ENCODE measurements around the gene ABAT. TPM values are rescaled to one million over a fixed set of nuclear protein-coding genes. Genes with fewer than 3 reads are reported as not detected.

Gene ABAT
- 5.9 TPM for polyA plus RNA-seq (2013, experiment 1 of 2)
- polyA plus RNA-seq (2013, experiment 2 of 2), result 6.1 TPM

DNA sequence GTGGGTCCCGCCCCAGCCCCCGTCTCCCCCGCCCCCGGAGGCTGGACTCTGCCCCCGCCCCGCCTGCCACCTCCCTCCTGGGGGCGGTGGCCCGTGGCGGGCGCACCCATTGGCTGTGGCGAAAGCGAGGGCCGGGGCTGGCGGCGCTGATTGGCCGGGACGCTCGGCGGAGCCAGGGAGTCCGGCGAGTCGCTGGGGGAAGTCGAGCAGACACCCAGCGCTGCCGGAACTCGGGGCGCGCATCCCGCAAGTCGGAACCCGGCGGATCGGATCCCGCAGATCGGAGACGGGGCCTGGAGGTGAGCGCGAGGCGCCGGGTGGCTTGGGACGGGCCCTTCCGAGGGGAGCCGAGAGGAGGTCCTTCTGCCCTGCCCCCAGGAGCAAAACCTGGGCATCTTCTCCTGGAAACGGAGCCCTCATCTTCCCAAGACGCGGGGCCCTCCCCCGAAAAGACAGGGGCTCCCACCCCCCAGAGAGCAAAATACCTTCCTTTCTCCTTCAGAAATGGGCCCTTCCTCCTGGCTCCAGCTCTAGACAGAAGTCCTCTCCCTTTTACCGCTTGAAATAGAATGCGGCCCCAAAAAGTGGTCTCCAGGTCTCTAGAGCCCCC is at the start of gene ABAT:
ABAT (plus strand) TSS at position 205 of the 610 bp plus-strand sequence. CDS start 61,123 bp downstream, outside the sequence.
- DNase-seq (ENCODE audit: low spot score), result peak; percentile 81
- peak within 1 kb of the TSS; percentile 88 for H3K9ac ChIP-seq (ENCODE audit: low read depth, low read length, poor library complexity)
- no peak within 1 kb of the TSS for H3K4ac ChIP-seq (ENCODE audit: low read length)
- H3K36me3 ChIP-seq (replicated peaks in 1 of 2; ENCODE audit: control insufficient read depth in 2 of 2, insufficient read depth in 2 of 2, low read length in 2 of 2), result no peaks in the 10 kb centered on the region
- H3K4me1 ChIP-seq (ENCODE audit: control insufficient read depth in 2 of 2, insufficient read depth in 1 of 2, low read depth in 1 of 2, low read length in 2 of 2), result peaks cover 1 to 20% of the 10 kb centered on the region in 2 donors
- H3K4me2 ChIP-seq (ENCODE audit: insufficient read depth, low read length, poor library complexity, severe bottlenecking), result peak within 1 kb of the TSS; percentile 97
- no peak within 1 kb of the TSS for H4K8ac ChIP-seq (ENCODE audit: low read depth, low read length)
- no peaks in the 10 kb centered on the region for H3K79me1 ChIP-seq (ENCODE audit: low read depth, low read length)
- H3K9me3 ChIP-seq (replicated peaks in 1 of 2; ENCODE audit: control insufficient read depth in 2 of 2, insufficient read depth in 1 of 2, low read depth in 1 of 2, low read length in 2 of 2), result peaks cover 0 to 7% of the 10 kb centered on the region in 2 donors
- H2BK5ac ChIP-seq (ENCODE audit: low read length), result peak within 1 kb of the TSS; percentile 11
- no peak within 1 kb of the TSS for H3K23ac ChIP-seq (ENCODE audit: low read depth, low read length, poor library complexity)
- no peak within 1 kb of the TSS for H3K14ac ChIP-seq (ENCODE audit: low read length)
- no peak within 1 kb of the TSS for H2BK120ac ChIP-seq (ENCODE audit: low read depth, low read length)
- H2AK5ac ChIP-seq (ENCODE audit: low read depth, low read length), result no peak within 1 kb of the TSS
- H3K27ac ChIP-seq (replicated peaks; ENCODE audit: low read length), result no peak within 1 kb of the TSS
- peak within 1 kb of the TSS; percentile 72 for H2BK15ac ChIP-seq (ENCODE audit: low read length)
- H3K18ac ChIP-seq (ENCODE audit: low read length), result peak within 1 kb of the TSS; percentile 95
- peak within 1 kb of the TSS; percentile 97 for H2AFZ ChIP-seq (ENCODE audit: low read length)
- H3K4me3 ChIP-seq (ENCODE audit: low read length in 2 of 2), result peak within 1 kb of the TSS; percentile 83 to 85
- H3K27me3 ChIP-seq (ENCODE audit: control insufficient read depth in 3 of 3, insufficient read depth in 3 of 3, low read depth in 1 of 3, low read length in 3 of 3), result peaks cover 0 to 18% (median 0%) of the 10 kb centered on the region in 3 experiments
- no peak within 1 kb of the TSS for H2BK12ac ChIP-seq (ENCODE audit: low read length)
- no peak within 1 kb of the TSS for H4K91ac ChIP-seq (ENCODE audit: low read depth, low read length, poor library complexity)
- WGBS, 2 donors (ENCODE audit: extremely low coverage in 2 of 2, insufficient read length in 2 of 2, insufficient replicate concordance in 1 of 2), result no CpG with 5 or more reads among the region's 49 CpGs

DNA sequence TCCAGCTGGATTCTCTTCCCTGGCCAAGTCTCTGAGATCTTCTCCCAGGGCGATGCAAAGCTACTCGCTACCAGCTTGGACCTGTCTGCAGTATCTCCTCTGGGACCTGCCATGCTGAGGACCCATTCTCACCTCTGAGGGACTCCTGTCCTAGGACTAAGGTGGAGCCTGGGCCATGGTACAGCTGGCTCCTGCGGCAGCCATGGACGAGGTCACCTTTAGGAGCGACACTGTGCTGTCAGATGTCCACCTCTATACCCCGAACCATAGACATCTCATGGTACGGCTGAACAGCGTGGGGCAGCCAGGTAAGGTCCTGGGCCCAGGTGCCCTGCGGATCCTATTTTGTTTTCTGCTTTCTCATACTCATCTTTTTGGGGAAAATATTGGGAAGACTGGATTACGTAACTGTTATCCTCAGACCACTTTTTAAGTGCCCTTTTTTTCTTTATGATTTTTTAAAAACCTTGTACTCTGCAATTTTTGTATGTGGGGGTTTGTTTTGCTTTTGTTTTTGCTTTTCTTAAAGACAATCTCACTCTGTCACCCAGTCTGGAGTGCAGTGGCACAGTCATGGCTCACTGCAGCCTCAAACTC is 48.8 kb upstream of the ABAT start:
- H3K9ac ChIP-seq (ENCODE audit: low read depth, low read length, poor library complexity), result no peak overlapping the region
- no CpG with 5 or more reads among the region's 10 CpGs for WGBS, 2 donors (ENCODE audit: extremely low coverage in 2 of 2, insufficient read length in 2 of 2, insufficient replicate concordance in 1 of 2)
- H3K79me1 ChIP-seq (ENCODE audit: low read depth, low read length), result peaks cover 8% of the 10 kb centered on the region
- no peak overlapping the region for H2AFZ ChIP-seq (ENCODE audit: low read length)
- no peak overlapping the region for H4K91ac ChIP-seq (ENCODE audit: low read depth, low read length, poor library complexity)
- no peak overlapping the region for H3K23ac ChIP-seq (ENCODE audit: low read depth, low read length, poor library complexity)
- no peak overlapping the region for H3K18ac ChIP-seq (ENCODE audit: low read length)
- peaks cover 0 to under 1% of the 10 kb centered on the region in 2 donors for H3K9me3 ChIP-seq (replicated peaks in 1 of 2; ENCODE audit: control insufficient read depth in 2 of 2, insufficient read depth in 1 of 2, low read depth in 1 of 2, low read length in 2 of 2)
- H2BK5ac ChIP-seq (ENCODE audit: low read length), result no peak overlapping the region
- no peak overlapping the region for H4K8ac ChIP-seq (ENCODE audit: low read depth, low read length)
- H3K36me3 ChIP-seq (replicated peaks in 1 of 2; ENCODE audit: control insufficient read depth in 2 of 2, insufficient read depth in 2 of 2, low read length in 2 of 2), result peaks cover 41 to 74% of the 10 kb centered on the region in 2 donors
- no peak overlapping the region for H3K27ac ChIP-seq (replicated peaks; ENCODE audit: low read length)
- no peak overlapping the region for H2BK12ac ChIP-seq (ENCODE audit: low read length)
- H3K4me3 ChIP-seq (ENCODE audit: low read length in 2 of 2), result no peak overlapping the region
- H2BK120ac ChIP-seq (ENCODE audit: low read depth, low read length), result no peak overlapping the region
- DNase-seq (ENCODE audit: low spot score), result no peak
- no peak overlapping the region for H2AK5ac ChIP-seq (ENCODE audit: low read depth, low read length)
- H3K14ac ChIP-seq (ENCODE audit: low read length), result no peak overlapping the region
- H3K4me2 ChIP-seq (ENCODE audit: insufficient read depth, low read length, poor library complexity, severe bottlenecking), result no peak overlapping the region
- no peak overlapping the region for H3K4ac ChIP-seq (ENCODE audit: low read length)
- H3K4me1 ChIP-seq (ENCODE audit: control insufficient read depth in 2 of 2, insufficient read depth in 1 of 2, low read depth in 1 of 2, low read length in 2 of 2), result peaks cover 1 to 4% of the 10 kb centered on the region in 2 donors
- H2BK15ac ChIP-seq (ENCODE audit: low read length), result no peak overlapping the region
- no peaks in the 10 kb centered on the region for H3K27me3 ChIP-seq (ENCODE audit: control insufficient read depth in 3 of 3, insufficient read depth in 3 of 3, low read depth in 1 of 3, low read length in 3 of 3)

DNA sequence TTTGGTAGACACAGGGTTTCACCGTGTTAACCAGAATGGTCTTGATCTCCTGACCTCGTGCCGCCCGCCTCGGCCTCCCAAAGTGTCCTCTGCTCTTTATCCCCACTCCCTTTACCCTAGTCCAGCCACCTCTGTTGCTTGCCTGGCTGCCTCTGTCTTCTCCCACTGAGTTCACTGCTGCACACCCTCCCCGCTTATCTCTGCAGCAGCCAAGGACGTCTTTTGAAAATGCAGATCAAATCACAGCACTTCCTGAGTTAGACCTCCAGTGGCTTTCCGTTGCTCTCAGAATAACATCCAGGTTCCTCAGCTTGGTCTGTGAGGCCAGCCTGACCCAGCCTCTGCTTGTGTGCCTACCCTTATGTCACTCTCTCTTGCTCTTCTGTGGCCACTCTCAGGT is 47.5 kb upstream of the ABAT start:
- H2BK120ac ChIP-seq (ENCODE audit: low read depth, low read length), result no peak overlapping the region
- H2BK5ac ChIP-seq (ENCODE audit: low read length), result no peak overlapping the region
- no peak overlapping the region for H4K8ac ChIP-seq (ENCODE audit: low read depth, low read length)
- H4K91ac ChIP-seq (ENCODE audit: low read depth, low read length, poor library complexity), result no peak overlapping the region
- no peak overlapping the region for H3K4me2 ChIP-seq (ENCODE audit: insufficient read depth, low read length, poor library complexity, severe bottlenecking)
- no peak overlapping the region for H3K27ac ChIP-seq (replicated peaks; ENCODE audit: low read length)
- no peak overlapping the region for H3K14ac ChIP-seq (ENCODE audit: low read length)
- H3K79me1 ChIP-seq (ENCODE audit: low read depth, low read length), result peaks cover 5% of the 10 kb centered on the region
- H2BK15ac ChIP-seq (ENCODE audit: low read length), result no peak overlapping the region
- no peak overlapping the region for H2BK12ac ChIP-seq (ENCODE audit: low read length)
- no peaks in the 10 kb centered on the region for H3K9me3 ChIP-seq (replicated peaks in 1 of 2; ENCODE audit: control insufficient read depth in 2 of 2, insufficient read depth in 1 of 2, low read depth in 1 of 2, low read length in 2 of 2)
- H3K18ac ChIP-seq (ENCODE audit: low read length), result no peak overlapping the region
- no peak overlapping the region for H3K4ac ChIP-seq (ENCODE audit: low read length)
- DNase-seq (ENCODE audit: low spot score), result no peak
- peaks cover 1 to 7% of the 10 kb centered on the region in 2 donors for H3K4me1 ChIP-seq (ENCODE audit: control insufficient read depth in 2 of 2, insufficient read depth in 1 of 2, low read depth in 1 of 2, low read length in 2 of 2)
- peaks cover 44 to 87% of the 10 kb centered on the region in 2 donors for H3K36me3 ChIP-seq (replicated peaks in 1 of 2; ENCODE audit: control insufficient read depth in 2 of 2, insufficient read depth in 2 of 2, low read length in 2 of 2)
- H3K4me3 ChIP-seq (ENCODE audit: low read length in 2 of 2), result no peak overlapping the region
- H3K23ac ChIP-seq (ENCODE audit: low read depth, low read length, poor library complexity), result no peak overlapping the region
- H2AK5ac ChIP-seq (ENCODE audit: low read depth, low read length), result no peak overlapping the region
- WGBS, 2 donors (ENCODE audit: extremely low coverage in 2 of 2, insufficient read length in 2 of 2, insufficient replicate concordance in 1 of 2), result no CpG with 5 or more reads among the region's 8 CpGs
- no peak overlapping the region for H2AFZ ChIP-seq (ENCODE audit: low read length)
- no peaks in the 10 kb centered on the region for H3K27me3 ChIP-seq (ENCODE audit: control insufficient read depth in 3 of 3, insufficient read depth in 3 of 3, low read depth in 1 of 3, low read length in 3 of 3)
- no peak overlapping the region for H3K9ac ChIP-seq (ENCODE audit: low read depth, low read length, poor library complexity)

DNA sequence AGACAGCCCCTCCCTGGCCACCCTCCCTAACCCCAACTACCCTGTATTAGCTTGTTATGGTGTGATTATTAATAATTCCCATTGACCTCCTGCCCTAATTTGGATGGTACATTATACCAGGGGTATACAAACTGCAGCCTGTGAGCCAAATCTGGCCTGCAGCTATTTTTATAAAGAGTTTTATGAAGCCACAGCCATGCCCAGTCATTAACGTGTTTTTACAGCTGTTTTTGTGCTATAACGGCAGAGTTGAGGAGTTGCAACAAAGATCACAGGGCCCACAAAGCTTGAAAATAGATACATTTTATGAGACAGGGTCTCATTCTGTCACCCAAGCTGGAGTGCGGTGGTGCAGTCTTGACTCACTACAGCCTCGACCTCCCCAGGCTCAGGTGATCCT is 47.0 kb upstream of the ABAT start:
- no peak for DNase-seq (ENCODE audit: low spot score)
- no peak overlapping the region for H3K14ac ChIP-seq (ENCODE audit: low read length)
- peaks cover 1 to 7% of the 10 kb centered on the region in 2 donors for H3K4me1 ChIP-seq (ENCODE audit: control insufficient read depth in 2 of 2, insufficient read depth in 1 of 2, low read depth in 1 of 2, low read length in 2 of 2)
- no peak overlapping the region for H4K8ac ChIP-seq (ENCODE audit: low read depth, low read length)
- H3K18ac ChIP-seq (ENCODE audit: low read length), result no peak overlapping the region
- H2BK12ac ChIP-seq (ENCODE audit: low read length), result no peak overlapping the region
- no peak overlapping the region for H3K4ac ChIP-seq (ENCODE audit: low read length)
- H3K23ac ChIP-seq (ENCODE audit: low read depth, low read length, poor library complexity), result no peak overlapping the region
- H3K9ac ChIP-seq (ENCODE audit: low read depth, low read length, poor library complexity), result no peak overlapping the region
- H3K79me1 ChIP-seq (ENCODE audit: low read depth, low read length), result peaks cover 3% of the 10 kb centered on the region
- no peaks in the 10 kb centered on the region for H3K27me3 ChIP-seq (ENCODE audit: control insufficient read depth in 3 of 3, insufficient read depth in 3 of 3, low read depth in 1 of 3, low read length in 3 of 3)
- no peak overlapping the region for H2AFZ ChIP-seq (ENCODE audit: low read length)
- H4K91ac ChIP-seq (ENCODE audit: low read depth, low read length, poor library complexity), result no peak overlapping the region
- no peak overlapping the region for H3K27ac ChIP-seq (replicated peaks; ENCODE audit: low read length)
- no peak overlapping the region for H2BK15ac ChIP-seq (ENCODE audit: low read length)
- no peak overlapping the region for H2BK5ac ChIP-seq (ENCODE audit: low read length)
- no peak overlapping the region for H3K4me2 ChIP-seq (ENCODE audit: insufficient read depth, low read length, poor library complexity, severe bottlenecking)
- H2AK5ac ChIP-seq (ENCODE audit: low read depth, low read length), result no peak overlapping the region
- no peak overlapping the region for H3K4me3 ChIP-seq (ENCODE audit: low read length in 2 of 2)
- H3K9me3 ChIP-seq (replicated peaks in 1 of 2; ENCODE audit: control insufficient read depth in 2 of 2, insufficient read depth in 1 of 2, low read depth in 1 of 2, low read length in 2 of 2), result no peaks in the 10 kb centered on the region
- no peak overlapping the region for H2BK120ac ChIP-seq (ENCODE audit: low read depth, low read length)
- WGBS, 2 donors (ENCODE audit: extremely low coverage in 2 of 2, insufficient read length in 2 of 2, insufficient replicate concordance in 1 of 2), result no CpG with 5 or more reads among the region's 4 CpGs
- H3K36me3 ChIP-seq (replicated peaks in 1 of 2; ENCODE audit: control insufficient read depth in 2 of 2, insufficient read depth in 2 of 2, low read length in 2 of 2), result peaks cover 45 to 92% of the 10 kb centered on the region in 2 donors
